GM19023 (cell line): ENCODE measurements around the gene PTPRF.

ENCODE experiments used
- ATAC-seq: cut with Tn5 transposase; IDR thresholded peaks from one replicate; pipeline ENCODE4 v1.9.1; 2021; ENCODE audit warnings: mild to moderate bottlenecking, moderate library complexity; ENCODE audit not compliant: unreplicated experiment

PTPRF gene

DNA sequence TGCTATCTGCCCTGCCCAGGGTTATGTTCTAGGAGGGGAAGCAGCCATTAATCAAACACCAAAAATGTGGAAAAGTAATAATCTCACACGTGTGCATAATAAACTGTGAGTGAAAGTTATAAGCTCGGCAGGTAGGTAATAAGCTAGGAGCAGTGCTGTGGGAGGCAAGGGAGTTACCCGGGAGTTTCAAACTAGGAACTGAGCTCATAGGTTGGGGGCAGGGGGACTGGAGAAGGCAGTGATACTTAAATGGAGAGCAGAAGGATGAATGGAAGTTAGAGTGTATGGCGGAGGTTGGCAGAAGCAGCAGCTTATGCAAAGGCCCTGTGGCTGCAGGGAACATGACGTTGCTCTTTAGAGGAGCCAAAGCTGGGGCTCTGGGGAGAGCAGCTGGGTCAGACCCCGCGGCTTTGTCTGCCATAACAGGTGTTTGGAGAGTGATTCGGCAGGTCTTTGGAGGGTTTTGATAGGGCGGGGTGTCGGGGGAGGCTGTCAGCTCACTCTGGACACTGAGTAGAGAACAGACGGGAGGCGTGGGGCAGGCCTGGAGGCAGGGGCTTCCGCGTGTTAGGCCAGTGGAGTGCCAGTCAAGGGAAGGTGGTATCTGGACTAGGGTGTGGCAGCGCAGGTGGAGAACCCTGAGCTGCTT is 20.0 kb downstream of the PTPRF start:
- no peak for ATAC-seq

- no peak for ATAC-seq
Observed at GRCh38 chr1:43551396-43551888, 20.8 kb downstream of the PTPRF start.

- ATAC-seq = no peak
Observed at GRCh38 chr1:43552059-43552742, 21.5 kb downstream of the PTPRF start.

DNA sequence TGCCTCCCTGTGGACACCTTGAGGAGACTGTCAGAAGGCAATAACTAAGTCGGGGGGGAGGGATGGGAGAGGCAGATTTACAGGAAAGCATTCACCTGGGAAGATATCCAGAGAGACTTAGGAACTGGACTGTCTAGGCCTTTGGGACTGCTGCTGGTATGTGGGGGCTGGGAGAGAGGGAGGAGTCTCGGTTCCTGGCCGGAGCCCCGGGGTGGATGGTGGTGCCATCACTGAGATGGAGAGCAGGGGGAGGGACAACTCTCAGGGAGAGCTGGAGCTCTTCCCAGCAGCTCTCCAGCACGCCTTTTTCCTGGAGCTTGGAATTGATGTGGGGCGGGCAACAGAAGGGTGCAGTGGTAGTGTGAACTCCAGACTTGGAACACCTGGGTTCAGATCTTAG is 22.1 kb downstream of the PTPRF start:
- ATAC-seq = no peak

- ATAC-seq = no peak
Observed at GRCh38 chr1:43554444-43554992, 23.8 kb downstream of the PTPRF start.

DNA sequence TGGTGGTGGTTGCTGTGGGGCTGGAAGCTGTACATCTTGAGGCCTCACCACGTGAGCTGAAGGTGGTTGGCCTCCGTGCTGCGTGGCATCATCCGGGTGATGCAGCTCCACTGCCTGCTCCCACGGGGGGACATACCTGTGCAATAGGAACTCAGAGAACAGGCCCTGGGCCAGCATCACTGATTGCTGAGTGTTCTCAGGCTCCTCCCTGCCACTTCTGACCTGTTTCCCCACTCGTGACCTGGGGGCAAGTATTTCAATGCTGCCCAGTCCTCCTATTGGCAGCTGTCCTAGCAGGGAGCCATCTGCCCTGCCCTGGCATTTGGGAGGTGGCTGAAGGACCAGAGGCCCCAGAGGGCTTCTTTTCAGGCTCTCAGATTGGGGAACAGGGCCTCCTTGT is 26.1 kb downstream of the PTPRF start:
- ATAC-seq = no peak

DNA sequence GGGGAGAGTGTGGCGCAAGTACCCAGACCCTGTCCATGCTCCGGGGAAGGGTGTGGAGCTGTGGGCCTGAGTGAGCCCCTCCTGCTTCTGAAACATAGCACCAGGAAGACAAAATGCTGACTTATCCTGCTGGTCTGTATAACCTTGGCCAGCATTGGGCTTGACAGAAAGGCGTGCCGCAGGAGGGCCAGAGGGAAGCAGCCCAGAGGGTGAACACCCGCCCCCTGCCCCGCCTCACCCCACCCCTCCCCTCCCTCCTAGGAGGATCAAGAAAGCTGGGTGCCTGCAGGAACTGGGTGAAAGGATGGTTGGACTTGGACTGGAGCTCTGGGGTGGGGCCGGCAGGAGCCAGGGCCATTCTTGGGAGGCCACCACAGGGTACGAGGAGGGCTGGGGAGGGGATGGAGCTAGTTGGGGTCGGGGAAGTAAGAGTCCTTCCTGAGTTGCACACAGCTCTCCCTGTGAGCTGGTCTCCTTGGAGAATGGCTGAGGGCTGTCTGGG is 27.1 kb downstream of the PTPRF start:
- ATAC-seq = no peak

DNA sequence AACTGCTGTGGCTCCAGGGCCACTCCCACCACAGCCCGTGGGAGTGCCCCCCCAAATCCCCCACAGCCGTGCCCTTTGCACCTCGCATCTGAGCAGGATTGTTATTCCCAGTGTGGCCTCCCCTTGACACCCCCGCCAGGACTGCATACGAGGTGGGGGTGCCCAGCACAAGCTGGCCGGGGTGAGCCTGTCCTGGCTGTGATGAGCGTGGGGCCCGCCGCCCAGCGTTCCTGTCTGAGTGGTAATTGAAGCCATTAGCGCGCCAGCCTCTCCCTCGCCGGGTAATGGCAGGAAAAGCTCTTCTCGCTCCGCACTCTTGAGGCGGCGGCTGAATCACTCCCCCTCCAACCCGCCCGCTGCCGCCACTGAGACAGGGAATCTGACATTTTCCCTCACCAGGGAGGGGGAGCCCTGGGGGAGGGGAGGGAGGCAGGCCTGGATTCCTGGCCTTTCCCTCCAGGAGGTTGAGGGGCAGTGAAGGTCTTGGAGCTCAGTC is 27.7 kb downstream of the PTPRF start:
- no peak for ATAC-seq

DNA sequence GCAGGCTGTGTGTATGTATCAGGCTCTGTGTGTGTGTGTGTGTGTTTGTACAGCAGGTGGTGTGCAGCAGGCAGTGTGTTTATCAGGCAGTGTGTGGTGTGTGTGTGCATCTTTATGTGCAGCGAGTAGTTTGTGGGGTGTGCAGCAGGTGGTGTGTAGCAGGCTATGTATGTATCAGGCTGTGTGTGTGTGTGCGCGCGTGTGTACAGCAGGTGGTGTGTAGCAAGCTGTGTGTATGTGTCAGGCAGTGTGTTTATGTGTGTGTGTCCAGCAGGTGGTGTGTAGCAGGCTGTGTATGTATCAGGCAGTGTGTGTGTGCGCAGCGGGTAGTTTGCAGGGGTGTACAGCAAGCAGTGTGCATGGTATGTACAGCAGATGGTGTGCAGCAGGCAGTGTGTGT is 29.0 kb downstream of the PTPRF start:
- no peak for ATAC-seq

DNA sequence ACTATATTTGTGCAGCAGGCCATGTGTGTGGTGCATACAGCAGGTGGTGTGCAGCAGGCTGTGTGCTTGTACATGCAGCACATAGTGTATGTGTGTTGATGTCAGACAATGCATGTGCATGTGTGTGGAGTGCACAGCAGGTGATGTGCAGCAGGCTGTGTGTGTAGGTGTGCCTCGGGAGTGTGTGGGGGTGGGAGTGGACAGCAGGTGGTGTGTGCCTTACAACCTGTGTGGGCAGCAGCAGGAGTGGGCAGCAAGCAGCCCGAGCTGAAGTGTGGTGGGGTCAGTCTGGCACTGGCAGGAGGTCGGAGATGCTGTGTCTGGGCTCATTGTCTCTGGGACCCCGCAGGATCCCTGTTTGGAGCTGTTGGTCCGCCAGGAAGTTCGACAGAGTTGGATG is 29.6 kb downstream of the PTPRF start:
- ATAC-seq = no peak

- ATAC-seq = no peak
Observed at GRCh38 chr1:43563876-43564539, 33.3 kb downstream of the PTPRF start.

DNA sequence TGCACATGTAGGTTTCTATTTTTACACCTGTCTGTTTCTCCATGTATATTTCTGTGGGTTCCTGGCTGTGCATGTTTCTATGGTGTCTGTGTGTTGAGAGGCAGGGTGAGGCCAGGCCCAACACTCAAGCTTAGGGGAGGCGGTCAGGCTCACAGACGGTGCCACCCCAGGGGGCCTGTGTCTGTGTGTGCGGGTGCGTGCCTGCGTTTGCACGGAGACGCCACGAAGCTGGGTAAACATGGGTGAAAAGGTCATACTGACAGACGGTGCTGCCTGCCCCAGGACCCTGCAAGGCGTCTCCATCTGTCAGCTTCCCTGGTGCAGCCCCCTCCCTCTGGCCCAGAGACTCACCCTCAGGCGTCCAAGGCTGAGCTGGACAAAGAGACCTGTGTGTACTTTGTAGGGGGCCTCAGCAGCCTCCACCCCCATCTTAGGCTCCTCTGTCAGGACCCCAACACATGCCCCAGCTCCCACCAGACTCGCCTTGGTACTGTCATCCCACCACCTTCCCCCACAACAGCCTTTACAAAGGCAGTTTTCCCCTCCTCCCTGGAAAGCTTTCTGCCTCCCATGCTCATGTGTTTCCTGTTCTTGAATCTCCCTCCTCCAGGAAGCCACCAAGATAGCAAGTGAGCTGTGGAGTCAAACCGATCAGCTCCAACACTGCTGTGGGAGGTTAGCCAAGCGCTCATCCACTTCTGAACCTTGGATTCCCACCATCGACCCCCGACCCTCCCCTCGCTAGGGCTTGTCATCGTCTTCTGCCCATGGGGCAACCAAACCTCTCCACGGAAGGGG is 34.1 kb downstream of the PTPRF start:
- no peak for ATAC-seq

GRCh38 chr1:43565600-43566360 is 35.1 kb downstream of the PTPRF start:
- no peak for ATAC-seq

- no peak for ATAC-seq
Observed at GRCh38 chr1:43566382-43567044, 35.8 kb downstream of the PTPRF start.

- no peak for ATAC-seq
Observed at GRCh38 chr1:43569175-43569574, 38.5 kb downstream of the PTPRF start.

GRCh38 chr1:43570277-43570676 is 39.6 kb downstream of the PTPRF start:
- no peak for ATAC-seq

DNA sequence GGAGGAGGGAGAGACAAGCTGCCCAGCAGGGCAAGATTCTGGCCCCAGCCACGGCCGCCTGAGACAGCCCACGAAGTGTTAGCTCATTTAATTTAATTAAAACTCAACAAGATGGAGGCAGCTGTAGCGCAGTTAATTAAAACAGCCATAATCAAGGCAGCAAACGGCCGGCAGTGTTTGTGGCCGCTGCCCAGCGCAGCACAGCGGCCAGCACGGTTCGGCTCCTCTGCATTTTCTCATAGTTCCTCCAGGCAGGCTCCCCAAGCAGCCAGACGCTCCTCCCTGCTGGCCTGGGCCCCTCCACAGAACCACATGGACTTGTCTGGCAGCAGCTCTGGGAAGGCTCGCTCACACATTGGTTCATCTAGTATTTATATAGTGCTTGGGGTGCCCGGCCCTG is 40.0 kb downstream of the PTPRF start:
- ATAC-seq = no peak

DNA sequence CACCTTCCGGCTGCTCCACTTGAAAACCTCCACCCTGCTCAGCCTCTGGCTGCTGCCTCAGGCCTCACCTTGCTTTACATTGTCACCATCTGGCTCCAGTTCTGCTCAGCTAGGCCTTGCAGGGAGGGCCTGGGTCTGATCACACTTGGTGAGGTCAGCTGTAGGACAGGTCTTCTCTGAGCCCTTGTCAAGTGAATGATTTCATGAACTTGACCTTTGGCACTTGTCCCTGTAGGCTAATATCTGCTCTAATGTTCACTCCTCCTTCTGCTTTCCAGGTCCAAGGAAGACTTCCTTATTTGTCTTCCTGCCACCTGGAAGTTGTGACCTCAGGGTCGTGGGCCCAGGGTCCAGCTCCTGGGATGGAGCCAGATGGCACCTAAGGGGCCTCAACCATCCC is 41.4 kb downstream of the PTPRF start:
- ATAC-seq = no peak

DNA sequence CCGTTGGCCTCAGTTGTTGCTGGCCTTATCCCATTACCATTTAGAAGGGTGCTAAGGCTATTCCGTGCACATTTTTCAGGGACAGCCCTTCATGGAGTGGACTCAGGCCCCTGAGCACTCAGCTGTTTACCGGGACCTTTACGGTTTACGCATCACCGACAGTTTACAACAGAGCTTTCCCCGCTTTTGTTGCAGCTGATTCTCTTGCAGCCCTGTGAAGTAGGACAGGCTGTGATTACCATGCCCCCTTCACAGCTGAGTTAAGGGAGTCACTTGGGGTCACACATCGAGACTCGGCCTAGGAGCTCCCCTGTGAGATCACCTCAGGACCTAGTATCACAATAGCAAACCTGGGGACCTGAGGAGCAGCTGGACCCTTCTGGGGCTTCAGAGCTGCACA is 41.9 kb downstream of the PTPRF start:
- no peak for ATAC-seq
